ENCODE results near the gene JPH3. TPM values are rescaled to one million over a fixed set of nuclear protein-coding genes. Genes with fewer than 3 reads are reported as not detected.

The JPH3 gene
- total RNA-seq, 4 donors from 2014 or later = 0.72 to 4.4 (median 1.1) TPM

DNA sequence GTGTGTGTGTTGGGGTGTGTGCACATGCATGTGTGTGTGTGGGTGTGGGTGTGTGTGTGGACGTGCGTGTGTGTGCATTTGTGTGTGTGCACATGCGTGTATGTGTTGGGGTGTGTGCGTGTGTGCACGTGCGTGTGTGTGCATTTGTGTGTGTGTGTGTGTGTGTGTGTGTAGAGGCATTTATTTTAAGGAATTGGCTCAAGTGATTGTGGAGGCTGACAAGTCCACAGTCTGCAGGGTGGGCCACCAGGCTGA is 37.9 kb upstream of the JPH3 start:
- H3K9me3 ChIP-seq = no peaks in the 10 kb centered on the region
- H3K27ac ChIP-seq = no peak overlapping the region
- ATAC-seq = no peak
- TF ChIP-seq POLR2AphosphoS5 (IDR thresholded peaks at IDR 0.05) (no peak), POLR2A (IDR thresholded peaks at IDR 0.05) (no peak), EP300 (IDR thresholded peaks at IDR 0.05) (no peak)
- TF ChIP-seq, protein P1, sequence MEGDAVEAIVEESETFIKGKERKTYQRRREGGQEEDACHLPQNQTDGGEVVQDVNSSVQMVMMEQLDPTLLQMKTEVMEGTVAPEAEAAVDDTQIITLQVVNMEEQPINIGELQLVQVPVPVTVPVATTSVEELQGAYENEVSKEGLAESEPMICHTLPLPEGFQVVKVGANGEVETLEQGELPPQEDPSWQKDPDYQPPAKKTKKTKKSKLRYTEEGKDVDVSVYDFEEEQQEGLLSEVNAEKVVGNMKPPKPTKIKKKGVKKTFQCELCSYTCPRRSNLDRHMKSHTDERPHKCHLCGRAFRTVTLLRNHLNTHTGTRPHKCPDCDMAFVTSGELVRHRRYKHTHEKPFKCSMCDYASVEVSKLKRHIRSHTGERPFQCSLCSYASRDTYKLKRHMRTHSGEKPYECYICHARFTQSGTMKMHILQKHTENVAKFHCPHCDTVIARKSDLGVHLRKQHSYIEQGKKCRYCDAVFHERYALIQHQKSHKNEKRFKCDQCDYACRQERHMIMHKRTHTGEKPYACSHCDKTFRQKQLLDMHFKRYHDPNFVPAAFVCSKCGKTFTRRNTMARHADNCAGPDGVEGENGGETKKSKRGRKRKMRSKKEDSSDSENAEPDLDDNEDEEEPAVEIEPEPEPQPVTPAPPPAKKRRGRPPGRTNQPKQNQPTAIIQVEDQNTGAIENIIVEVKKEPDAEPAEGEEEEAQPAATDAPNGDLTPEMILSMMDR (IDR thresholded peaks at IDR 0.05) = no peak
- H3K36me3 ChIP-seq = no peaks in the 10 kb centered on the region
- WGBS, 2 donors (ENCODE audit: low coverage in 1 of 2) = 72 to 88% methylated on average over 4 to 6 of the region's 6 CpGs
- no peak overlapping the region for H3K4me3 ChIP-seq
- H3K4me1 ChIP-seq = no peaks in the 10 kb centered on the region
- no peaks in the 10 kb centered on the region for H3K27me3 ChIP-seq

DNA sequence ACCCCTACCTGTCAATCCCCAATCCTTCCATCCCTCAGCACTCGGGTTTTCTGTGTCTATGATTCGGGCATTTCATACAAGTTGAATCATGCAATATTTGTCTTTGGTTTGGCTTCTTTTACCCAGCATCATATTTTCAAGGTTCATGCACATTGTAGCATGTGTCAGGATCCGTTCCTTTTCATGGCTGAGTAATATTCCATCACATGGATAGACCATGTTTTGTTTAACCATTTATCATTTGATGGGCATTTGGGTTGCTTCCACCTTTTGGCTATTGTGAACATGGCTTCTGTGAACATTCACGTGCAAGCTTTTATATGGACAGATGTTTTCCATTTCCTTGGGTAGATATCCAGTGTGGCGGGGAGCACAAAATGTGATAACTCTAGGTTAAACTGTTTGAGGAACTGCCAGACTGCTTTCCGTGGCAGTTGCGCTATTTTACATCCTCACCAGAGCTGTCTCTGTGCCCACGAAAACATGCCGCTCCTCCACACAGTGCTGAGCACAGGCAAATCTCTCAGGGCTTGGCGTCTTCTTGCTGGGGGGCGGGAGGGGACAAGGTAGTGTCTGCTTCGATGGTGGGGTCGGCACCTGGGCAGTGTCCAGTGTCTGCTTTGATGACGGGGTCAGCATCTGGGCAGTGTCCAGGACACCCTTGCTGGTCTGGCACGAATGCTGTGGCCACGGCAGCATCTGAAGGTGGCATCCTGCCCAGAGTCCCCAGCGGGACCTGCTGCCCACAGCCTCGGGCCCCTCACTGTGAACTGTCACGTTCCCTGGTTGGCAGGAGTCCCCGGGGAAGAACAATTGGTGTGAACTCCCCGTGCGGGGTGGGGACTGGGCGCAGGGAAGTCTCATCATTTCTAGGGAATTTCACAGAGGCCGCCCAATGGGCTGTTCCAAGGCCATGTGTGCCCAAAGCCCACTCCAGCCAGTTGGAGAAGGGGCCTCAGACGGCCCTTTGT is 32.4 kb upstream of the JPH3 start:
- H3K36me3 ChIP-seq = no peaks in the 10 kb centered on the region
- no peaks in the 10 kb centered on the region for H3K9me3 ChIP-seq
- H3K4me3 ChIP-seq = no peak overlapping the region
- TF ChIP-seq POLR2A (IDR thresholded peaks at IDR 0.05) (no peak), EP300 (IDR thresholded peaks at IDR 0.05) (no peak), POLR2AphosphoS5 (IDR thresholded peaks at IDR 0.05) (no peak)
- TF ChIP-seq, protein P1 (IDR thresholded peaks at IDR 0.05) = no peak
- H3K27me3 ChIP-seq = peaks cover 9% of the 10 kb centered on the region
- no peak overlapping the region for H3K27ac ChIP-seq
- 80 to 87% methylated on average over 6 to 7 of the region's 25 CpGs for WGBS, 2 donors (ENCODE audit: low coverage in 1 of 2)
- H3K4me1 ChIP-seq = peaks cover 0 to 26% (median 5%) of the 10 kb centered on the region in 3 donors
- ATAC-seq = no peak

DNA sequence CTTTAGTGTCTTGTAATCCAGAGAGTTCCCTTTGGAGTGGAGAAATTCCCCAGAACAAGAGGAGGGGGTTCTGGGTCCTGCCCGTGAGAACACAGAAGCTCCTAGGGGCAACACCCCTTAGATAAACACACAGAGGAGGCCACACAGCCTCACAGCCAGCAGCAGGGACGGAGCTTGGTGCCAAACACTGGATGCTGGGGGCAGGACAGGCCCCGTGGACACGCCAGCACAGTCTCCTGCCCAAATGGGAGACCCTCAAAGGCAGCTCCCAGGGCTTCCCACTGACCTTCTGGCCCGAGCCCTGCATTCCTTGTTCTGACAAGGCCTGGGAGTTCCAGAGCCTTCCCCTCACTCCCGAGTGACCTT is 31.8 kb upstream of the JPH3 start:
- Histone ChIP-seq H3K4me1 (peaks cover 0 to 26% (median 5%) of the 10 kb centered on the region in 3 donors), H3K27ac (peak overlapping the region in 3 of 4 donors; percentile 51 to 69 (median 66)), H3K4me3 (no peak overlapping the region), H3K36me3 (no peaks in the 10 kb centered on the region), H3K27me3 (peaks cover 9% of the 10 kb centered on the region), H3K9me3 (no peaks in the 10 kb centered on the region)
- no peak for ATAC-seq
- no CpG with 5 or more reads among the region's 6 CpGs for WGBS, 2 donors (ENCODE audit: low coverage in 1 of 2)
- TF ChIP-seq EP300 (IDR thresholded peaks at IDR 0.05) (no peak), POLR2A (IDR thresholded peaks at IDR 0.05) (no peak), POLR2AphosphoS5 (IDR thresholded peaks at IDR 0.05) (no peak)

DNA sequence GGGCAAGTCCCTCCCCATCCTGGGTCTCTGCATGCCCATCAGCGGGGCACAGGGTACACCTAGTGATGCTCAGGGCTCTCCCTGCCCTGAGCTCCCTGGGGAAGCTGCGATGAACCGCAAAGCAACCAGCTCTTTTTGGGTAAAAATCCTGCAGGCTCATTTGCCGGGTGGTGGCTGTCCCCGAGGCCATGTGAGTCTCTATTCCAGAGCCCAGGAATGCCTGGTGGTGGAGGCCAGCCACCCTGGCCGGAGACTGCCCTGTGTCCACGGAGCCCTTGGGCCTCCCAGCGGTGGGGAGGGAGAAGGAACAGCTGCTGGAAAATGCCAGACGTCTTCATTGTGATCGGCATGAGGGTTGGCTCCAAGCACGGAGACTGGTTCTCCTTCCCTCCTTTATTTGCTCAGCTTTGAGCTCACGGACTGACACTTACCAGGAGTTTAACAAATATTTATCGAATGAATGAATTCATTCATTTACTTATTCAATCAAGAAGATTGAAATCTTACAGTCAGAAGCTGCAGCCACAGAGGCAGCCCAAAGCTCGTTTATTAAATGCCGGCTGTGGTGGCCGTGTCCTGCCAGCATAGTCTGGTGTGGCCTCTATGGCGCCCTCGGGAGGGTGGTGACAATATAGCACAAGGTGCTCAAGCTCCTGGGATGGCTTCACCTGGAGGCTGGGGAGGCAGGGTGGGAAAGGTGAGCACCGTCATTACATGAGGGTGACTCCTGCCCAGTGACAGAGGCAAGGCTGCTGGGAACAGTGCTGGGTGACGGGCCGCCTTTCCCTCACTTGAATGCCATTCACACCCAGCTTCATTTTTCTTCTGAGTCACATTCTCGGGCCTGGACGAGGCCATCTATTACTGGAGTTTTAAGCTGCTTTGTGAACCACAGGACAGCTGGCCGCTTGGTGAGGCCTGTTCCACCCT is 31.1 kb upstream of the JPH3 start:
- Histone ChIP-seq H3K9me3 (no peaks in the 10 kb centered on the region), H3K4me3 (no peak overlapping the region), H3K27me3 (peaks cover 9% of the 10 kb centered on the region), H3K4me1 (peaks cover 0 to 26% (median 5%) of the 10 kb centered on the region in 3 donors), H3K36me3 (no peaks in the 10 kb centered on the region), H3K27ac (peak overlapping the region in 3 of 4 donors; percentile 51 to 69 (median 66))
- 15 to 23% methylated on average over 7 to 11 of the region's 24 CpGs for whole genome bisulfite sequencing, 2 donors (ENCODE audit: low coverage in 1 of 2)
- peak; percentile 76 for ATAC-seq
- TF ChIP-seq POLR2A (IDR thresholded peaks at IDR 0.05) = no peak
- TF ChIP-seq POLR2AphosphoS5 (IDR thresholded peaks at IDR 0.05) = peak; percentile 48
- TF ChIP-seq, protein P1 (IDR thresholded peaks at IDR 0.05) = peak in 3 of 4 experiments; percentile 52 to 60 (median 53)
- no peak for TF ChIP-seq EP300 (IDR thresholded peaks at IDR 0.05)

DNA sequence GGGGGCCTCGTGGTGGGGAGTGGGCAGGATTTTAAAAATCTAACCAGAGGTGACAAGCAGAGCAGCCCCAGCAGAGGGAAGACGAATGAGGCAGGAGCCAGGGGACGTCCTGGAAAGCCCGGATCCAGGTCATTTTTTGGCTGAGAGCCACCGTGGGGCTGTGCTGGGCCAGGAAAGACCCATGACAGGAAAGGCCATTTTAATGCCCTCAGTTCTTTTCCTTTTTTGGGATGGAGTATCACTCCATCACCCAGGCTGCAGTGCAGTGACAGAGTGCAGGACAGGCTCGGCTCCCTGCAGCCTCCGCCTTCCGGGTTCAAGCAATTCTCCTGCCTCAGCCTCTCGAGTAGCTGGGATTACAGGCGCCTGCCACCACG is 30.5 kb upstream of the JPH3 start:
- Histone ChIP-seq H3K27me3 (peaks cover 9% of the 10 kb centered on the region), H3K36me3 (no peaks in the 10 kb centered on the region), H3K27ac (peak overlapping the region in 3 of 4 donors; percentile 51 to 69 (median 66)), H3K4me1 (peaks cover 0 to 26% (median 5%) of the 10 kb centered on the region in 3 donors), H3K4me3 (no peak overlapping the region), H3K9me3 (no peaks in the 10 kb centered on the region)
- 0 to 39% methylated on average over 1 to 4 of the region's 11 CpGs for WGBS, 2 donors (ENCODE audit: low coverage in 1 of 2)
- no peak for TF ChIP-seq POLR2AphosphoS5 (IDR thresholded peaks at IDR 0.05)
- TF ChIP-seq, protein P1 (IDR thresholded peaks at IDR 0.05) = no peak
- no peak for TF ChIP-seq POLR2A (IDR thresholded peaks at IDR 0.05)
- no peak for TF ChIP-seq EP300 (IDR thresholded peaks at IDR 0.05)
- ATAC-seq = peak; percentile 29

Data from gastroesophageal sphincter (tissue), 4 donors.